Endometrial microvascular endothelial cells (primary cell): ENCODE measurements around the gene CIB4. TPM values are rescaled to one million over a fixed set of nuclear protein-coding genes. Genes with fewer than 3 reads are reported as not detected.

ENCODE experiments used
- in situ Hi-C: cut with HindIII; loops from 2 replicates; pipeline ENCODE4 v1.10.0; 2017; ENCODE audit warnings: low sequenced_read_pairs, low pct_unique_long_range_greater_than_20kb; ENCODE audit errors: inconsistent ontology term
- total RNA-seq: library from RNA; depleted of rRNA; stranded (reverse); fragments of >200 nt; gene quantifications from one replicate; pipeline ENCODE4 v1.2.3, GENCODE V29; 2015; ENCODE audit errors: inconsistent ontology term

CIB4 gene
- total RNA-seq, 1 donor from 2014 or later, result not detected

- in situ Hi-C loops, result no loop called here
Observed at GRCh38 chr2:26614216-26615138, 26.7 kb downstream of the CIB4 start.

- in situ Hi-C loops, result no loop called here
Observed at GRCh38 chr2:26613241-26614215, 27.6 kb downstream of the CIB4 start.

- in situ Hi-C loops, result no loop called here
Observed at GRCh38 chr2:26612522-26613240, 28.5 kb downstream of the CIB4 start.

GRCh38 chr2:26612034-26612433, 29.1 kb downstream of the CIB4 start:
- in situ Hi-C loops, result no loop called here

DNA sequence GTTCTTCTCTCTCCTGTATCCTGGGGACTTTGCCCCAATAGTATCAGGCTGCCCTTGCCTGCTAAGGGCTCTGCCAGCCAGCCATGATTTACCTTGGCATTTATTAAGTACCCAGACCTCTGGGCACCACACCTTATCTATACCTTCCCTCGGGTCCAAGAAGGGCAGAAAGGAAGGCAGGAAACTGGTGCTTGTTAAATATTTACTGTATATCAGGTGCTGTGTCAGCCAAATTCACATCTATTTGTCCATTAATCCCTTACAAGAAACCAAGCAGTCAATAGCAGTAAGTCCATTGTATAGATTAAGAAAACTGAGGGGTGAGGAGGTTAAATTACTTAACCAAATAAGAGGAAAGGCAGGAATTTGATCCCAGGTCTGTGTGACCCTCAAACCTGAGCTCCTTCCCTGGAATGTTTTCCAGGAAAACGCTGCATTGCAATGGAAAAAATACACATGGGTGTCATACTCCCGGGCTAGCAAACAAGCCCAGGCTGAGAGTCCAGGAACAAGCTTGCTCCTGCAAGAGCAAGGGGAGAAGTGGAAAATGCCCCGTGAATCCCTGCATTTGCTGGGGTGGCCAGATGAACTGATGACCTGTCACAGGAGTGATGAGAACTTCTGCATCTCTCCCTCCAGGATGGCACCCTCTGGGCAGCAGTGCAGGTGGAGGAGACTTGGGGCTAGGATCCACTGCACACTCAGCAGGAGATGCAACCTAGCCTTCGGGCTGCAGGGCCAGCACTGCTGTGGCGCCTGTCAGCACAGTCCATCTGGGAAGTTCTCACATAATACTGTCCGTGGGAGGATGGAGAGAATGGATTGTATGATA, 30.4 kb downstream of the CIB4 start:
- in situ Hi-C loops, result no loop called here

DNA sequence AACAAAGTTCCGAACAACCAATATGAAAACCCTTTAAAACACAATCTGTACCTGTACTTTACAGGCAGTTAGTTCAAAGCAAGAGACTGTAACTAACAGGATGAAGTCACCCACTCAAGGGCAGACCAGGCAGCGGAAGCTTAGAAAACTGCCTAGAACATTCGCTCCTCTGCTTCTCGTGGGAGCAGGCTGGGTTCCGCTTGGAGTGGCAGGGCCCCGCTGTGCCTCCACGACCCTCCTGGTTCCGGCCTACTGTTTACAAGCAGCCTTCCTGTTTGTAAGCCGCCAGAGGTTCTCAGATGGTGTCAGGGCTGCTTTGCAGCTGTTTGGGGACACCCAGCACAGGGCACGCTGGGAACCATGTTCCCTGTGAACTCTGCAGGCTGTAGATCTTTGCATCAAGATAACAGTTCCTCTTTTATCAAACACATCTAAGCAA, 31.3 kb downstream of the CIB4 start:
- in situ Hi-C loops, result no loop called here

DNA sequence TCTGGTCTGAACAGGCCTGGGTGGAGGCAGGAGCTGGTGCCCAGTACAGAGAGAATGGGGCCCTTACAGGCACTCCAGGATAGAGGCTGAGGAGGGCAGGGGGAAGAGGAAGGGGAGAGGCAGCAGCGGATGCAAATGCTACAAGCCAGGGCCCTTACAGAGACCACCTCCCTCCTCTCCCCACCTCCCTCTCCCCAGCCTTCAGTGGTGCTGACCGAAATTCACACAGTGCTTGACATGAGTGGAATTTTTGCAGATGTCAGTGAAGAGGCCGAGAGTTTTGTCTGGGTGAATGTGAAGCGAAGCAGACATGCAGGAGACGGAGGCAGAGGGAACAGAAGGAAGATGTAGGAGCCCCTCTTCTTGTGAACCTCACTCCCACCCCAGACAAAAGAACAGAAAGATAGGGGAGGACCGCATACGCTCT, 31.9 kb downstream of the CIB4 start:
- in situ Hi-C loops, result no loop called here

GRCh38 chr2:26608557-26608956, 32.6 kb downstream of the CIB4 start:
- in situ Hi-C loops, result no loop called here

DNA sequence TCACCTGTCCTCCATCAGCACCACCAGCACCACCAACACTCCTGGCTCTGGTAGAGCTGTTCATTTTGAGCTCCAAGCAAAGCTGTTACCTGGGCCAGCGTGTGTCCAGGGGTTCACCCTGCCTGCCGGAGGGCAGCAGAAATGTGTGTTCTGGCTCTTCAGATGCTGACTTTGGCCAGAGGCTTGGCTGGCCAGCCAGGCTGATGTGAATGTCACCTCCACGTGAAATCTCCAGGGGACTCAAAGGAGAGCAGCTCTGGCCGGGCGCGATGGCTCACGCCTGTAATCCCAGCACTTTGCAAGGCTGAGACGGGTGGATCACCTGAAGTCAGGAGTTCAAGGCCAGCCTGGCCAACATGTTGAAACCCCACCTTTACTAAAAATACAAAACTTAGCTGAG, 33.5 kb downstream of the CIB4 start:
- in situ Hi-C loops, result no loop called here

DNA sequence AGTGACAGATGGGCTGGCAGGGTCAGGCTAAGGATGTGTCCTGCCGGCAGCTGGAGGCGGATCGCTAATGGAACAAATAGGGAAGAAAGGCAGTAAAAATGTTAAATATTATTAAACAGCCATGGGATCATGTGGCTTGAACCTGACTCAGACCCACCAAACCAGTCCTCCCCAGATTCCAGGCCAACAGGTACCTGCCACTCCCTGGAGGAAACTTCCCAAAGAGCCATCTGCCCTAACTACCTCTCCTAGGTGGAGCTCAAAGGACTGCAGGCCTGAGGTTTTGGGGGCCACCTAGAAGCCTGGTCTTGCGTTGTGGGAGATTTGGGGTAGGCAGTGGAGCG, 34.3 kb downstream of the CIB4 start:
- in situ Hi-C loops, result no loop called here

DNA sequence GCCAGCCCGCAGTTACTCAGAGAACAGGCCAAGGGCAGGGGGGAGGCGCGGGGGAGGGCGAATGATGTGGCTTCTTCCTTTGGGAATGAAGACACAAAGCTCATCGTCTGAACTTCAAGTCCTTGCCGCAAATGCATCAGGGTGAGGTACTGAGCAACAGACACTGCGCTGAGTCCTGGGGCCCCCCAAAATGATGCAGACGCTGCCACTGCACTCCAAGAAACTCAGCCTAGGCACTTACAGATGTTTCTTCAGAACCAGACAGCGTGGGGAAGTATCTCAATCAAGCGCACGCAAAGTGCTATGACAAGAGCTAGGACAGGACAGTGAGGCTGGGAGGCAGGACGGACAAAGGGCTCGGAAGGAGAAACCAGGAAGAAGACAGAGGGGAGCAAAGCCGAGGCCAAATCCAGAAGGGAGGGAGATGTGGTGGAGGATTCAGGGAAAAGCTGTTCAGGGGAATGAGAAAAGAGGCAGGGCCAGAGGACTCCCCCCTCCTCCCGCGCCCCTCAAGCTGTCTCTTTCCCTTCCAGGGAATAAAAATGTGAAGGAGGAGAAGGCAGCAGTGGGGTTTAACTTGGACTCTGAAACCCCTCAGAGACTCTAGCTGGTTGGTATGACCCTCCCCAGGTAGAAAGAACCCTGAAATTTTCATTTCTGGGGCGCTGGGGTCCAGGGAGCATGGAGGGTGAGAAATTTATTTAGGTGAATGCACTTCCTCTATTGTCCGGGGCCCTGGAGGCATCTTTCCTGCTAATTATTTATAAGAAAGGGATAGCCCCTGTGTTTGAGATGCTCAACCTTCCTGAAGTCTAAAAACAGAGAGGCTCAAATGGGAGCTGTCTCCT, 34.9 kb downstream of the CIB4 start:
- in situ Hi-C loops, result no loop called here

- in situ Hi-C loops, result no loop called here
Observed at GRCh38 chr2:26605195-26605998, 35.8 kb downstream of the CIB4 start.

DNA sequence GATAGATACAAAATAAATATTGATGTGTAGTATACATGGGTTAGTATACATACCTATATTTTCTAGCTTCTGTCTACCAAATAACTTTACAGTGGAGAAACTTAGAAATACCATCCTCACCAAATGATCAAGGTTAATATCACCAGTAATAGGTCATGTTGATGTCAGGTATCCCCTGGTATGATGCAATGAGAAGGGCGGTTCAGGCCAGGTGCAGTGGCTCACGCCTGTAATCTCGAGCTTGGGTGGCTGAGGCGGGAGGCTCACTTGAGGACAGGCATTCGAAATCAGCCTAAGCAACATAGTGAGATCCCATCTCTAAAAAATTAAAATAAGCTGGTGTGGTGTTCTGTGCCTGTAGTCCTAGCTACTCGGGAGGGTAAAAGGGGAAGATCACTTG, 38.6 kb downstream of the CIB4 start:
- in situ Hi-C loops, result no loop called here

- in situ Hi-C loops, result no loop called here
Observed at GRCh38 chr2:26599387-26599786, 41.8 kb downstream of the CIB4 start.

GRCh38 chr2:26598996-26599373, 42.2 kb downstream of the CIB4 start:
- in situ Hi-C loops, result no loop called here

GRCh38 chr2:26598336-26598995, 42.7 kb downstream of the CIB4 start:
- in situ Hi-C loops, result no loop called here
